HuH-7.5 (cell line): ENCODE measurements around the gene PPP5C.
"Not testable (repeated sequence)": the region's sequence is repeated elsewhere in the genome, so short reads cannot be mapped to it uniquely, and the experiment has no call there.

Experiments used
- DNase-seq: peaks from one replicate; pipeline ENCODE4 v3.0.0; 2011; ENCODE audit warnings: low spot score

PPP5C gene

DNA sequence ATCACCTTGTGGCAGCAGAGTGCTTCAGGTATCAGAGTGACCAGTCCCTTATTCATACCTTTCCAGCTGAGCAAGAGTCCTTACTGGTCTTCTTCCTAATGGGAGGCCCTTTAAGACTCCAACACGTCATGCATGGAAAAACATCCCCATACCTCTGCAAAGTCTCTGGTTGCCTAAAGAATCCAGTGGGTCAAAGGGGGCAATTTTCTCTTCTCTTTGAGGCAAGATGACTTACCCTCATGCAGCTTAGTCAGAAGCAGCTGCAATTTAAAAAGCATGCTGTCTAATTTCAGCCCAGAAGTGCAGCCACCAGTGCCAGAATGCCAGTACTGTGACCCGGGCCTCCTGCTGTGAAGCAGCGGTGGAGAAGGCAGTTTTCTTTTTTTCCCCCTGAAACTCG, 18.7 kb downstream of the PPP5C start:
- DNase-seq = no peak

DNA sequence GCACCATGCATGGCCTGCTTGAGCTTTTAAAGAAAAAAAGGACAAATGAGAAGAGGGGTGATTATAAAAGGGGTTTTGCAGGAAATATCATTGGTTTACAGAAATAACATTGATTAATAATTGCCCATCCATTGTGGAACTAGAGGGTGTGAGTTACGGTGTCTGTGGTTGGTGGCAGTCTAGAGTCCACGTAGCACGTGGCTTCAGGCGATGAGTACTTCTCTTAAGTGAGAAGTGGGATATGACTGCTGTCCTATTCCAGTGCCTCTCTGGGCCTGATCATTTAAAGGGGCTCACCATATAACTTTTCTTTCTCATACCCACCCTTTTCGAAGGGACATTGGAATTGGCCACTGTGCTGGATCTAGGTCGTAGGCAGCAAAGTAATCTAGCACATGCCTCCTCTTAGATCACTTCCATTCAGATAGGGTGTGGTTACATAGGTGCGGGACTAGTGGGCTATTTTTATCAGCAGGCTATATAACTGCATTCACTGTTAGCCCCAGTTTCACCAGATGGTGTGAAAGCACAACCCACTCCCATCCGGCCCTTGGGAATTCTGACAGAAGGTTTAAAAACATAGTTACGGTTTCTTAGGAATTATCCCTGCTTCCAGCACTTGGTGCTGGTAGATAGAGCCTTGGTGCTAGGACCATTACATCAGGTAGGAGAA, 19.9 kb downstream of the PPP5C start:
- DNase-seq = no peak

DNA sequence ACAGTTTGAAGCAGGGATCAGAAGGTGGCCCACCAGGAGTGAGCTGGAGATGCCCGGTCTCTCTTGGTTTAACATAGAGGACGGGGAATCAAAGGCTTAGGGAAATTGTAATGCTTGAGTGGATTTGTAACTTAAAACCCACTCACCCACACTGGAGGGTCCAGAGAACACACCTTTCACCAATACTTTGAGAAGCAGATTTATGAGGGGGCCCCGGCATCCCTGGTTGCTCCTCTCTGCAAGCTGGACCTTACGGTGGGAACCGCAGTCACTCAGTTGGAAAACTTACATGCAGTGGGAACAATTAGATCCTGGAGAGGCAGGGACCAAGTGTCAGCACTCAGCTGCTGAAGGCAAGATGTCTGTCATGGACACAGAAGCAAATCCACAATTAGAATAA, 20.5 kb downstream of the PPP5C start:
- no peak for DNase-seq

DNA sequence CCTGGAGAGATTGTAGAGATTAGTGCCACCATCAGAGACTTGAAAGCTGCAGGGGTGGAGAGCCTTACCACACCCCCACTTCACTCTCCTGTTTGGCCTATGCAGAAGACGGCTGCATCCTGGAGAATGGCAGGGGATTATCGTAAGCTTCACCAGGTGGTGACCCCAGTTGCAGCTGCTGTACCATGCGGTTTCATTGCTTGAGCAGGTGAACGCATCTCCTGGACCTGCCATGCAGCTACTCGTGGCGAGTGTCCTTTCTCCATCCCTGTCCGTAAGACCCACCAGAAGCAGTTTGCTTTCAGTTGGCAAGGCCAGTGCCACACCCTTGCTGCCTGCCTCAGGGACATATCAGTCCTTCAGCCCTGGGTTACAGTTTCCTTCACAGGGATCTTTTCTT, 21.2 kb downstream of the PPP5C start:
- no peak for DNase-seq

DNA sequence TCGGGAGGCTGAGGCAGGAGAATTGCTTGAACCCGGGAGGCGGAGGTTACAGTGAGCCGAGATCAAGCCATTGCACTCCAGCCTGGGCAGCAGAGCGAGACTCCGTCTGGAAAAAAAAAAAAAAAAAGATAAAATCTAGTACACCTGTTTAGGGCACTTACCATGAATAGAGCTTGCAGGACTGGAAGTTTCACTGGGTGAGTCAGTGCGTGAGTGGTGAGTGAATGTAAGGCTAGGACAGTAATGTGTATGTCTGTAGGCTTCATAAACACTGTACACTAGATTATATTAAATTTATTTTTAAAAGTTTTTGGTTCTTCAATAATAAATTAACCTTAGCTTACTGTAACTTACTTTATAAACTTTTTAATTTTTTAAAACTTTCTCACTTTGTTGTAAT, 22.9 kb downstream of the PPP5C start:
- no peak for DNase-seq

DNA sequence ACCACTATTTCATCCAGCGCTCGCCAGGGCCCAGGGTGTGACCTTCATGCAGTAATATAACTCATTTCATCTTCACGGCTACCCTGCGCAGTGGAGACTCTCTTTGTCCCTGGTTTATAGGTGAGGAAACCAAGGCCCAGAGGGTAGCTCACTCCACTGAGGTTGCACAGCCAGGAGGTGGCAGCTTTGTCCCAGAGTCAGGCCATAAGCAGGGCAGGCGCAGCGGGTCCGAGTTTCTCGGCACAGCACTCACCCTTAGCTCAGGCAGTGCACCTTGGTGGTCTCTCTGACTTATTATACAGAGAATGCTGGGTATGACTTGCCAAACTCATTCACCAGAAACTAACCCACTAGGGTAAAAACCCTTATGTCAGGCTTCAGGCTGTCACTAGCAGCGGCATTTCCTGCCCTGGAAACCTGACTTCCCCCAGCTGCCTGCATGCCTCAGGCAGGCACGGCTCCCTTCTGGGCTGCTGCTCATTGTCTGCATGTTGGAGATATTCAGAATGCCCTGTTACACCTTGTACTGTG, 24.5 kb downstream of the PPP5C start:
- DNase-seq = no peak

DNA sequence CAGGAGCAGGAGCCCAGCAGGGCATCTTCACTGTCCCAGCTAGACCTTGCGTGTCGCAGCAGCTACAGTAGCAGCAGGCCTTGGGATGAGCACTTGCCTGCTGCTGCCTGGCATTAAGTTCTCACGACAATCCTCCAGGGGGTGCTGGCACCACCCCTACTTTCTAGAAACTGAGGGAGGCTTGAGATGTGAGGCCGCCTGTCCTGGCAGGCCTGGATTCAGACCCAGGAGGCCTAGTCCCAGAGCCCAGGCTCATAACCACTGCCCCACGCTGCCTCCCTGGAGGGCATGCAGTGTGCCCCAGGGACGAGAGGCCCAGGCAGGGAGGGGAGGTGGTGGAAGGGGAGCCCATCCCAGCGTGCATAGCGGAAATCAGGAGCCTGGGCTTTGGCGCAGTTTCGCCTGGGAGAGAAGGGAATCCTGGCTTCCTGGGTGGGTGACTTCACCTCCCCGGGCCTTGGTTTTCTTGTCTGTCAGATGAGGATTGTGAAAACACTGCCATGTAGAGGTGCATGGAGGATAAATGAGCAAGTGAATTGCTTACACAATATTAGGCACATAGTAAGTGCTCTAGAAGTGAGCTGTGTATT, 26.1 kb downstream of the PPP5C start:
- DNase-seq = no peak

DNA sequence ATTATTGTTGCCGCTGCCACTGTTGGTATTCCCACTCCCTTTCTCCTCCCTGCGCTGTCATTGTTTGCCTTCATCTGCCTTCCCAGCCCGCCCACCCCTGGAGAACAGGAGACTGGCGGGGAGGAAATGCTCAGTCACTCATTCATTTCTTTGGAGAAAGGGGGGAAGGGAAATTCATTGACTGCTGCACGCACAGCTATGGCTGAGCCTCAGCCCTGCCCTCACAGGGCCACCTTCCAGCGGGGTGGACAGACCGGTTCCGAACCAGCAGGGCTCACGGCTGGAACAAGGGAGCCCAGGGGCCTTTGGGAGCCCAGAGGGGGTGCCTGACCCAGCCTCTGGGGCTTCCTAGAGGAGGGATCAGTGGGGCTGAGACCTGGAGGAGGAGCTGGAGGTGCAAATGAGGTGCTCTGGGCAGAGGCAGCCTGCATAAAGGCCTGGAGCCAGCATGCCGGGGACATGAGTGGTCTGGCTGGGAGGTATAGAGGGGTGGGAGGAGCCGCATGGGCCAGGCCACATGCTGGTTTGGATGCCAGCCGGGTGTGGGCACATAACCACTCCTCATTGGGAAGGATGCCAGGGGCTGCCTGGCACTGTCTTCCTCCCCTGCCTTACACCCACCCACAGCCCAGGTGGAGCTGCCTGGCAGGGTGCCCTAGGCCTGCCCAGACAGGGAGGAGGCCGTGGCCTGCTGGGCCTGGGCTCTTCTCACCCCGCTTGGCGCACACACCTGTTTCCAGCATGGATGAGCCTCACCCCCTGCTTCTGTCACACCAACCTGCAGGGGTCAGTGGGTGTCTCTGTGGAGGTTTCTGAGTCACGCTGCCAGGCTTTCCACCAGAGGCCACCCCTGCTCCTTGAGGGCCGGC, 26.8 kb downstream of the PPP5C start:
- DNase-seq = no peak

DNA sequence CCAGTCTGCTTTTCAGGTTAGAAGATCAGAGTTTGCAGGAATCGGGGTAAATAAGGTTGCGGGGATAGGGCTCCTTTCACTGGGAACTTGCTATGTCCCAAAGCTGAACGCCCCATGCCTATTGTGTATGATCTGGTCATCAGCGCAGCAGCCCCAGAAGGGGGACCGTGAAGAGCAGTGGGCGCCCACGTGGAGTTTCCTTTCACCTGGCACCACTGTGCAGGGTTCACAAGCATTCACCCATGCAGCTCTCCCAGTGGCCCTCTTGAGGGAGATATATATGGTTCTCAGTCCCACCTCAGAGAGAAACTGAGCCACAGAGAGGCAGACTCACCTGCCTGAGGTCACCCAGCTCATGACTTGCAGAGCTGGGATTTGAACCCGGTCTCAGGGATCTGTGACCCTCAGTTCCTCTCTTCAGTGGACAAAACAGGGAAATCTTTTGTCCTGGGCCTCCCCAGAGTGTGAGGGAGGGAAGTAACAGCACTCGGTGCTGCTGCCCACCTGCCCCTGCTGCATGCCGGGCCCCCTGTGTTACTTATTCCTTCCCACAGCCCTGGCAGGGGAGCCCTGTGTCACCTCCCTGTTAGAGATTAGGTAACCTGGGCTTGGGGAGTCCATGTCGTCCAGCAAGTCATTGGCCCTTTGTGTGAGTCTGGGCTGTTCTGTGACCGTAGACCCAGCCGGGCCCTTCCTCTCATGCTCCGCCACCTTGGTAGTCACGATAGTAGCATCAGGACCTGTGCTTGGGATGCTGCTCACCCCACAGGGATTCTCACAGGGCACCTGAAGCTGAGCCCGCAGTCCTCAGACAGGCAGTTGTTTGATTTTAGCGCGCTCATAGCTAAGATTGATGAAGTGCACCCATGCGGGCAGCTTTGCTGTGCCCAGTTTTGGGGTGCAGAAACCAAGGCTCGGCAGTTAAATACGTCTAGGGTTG, 27.9 kb downstream of the PPP5C start:
- no peak for DNase-seq

DNA sequence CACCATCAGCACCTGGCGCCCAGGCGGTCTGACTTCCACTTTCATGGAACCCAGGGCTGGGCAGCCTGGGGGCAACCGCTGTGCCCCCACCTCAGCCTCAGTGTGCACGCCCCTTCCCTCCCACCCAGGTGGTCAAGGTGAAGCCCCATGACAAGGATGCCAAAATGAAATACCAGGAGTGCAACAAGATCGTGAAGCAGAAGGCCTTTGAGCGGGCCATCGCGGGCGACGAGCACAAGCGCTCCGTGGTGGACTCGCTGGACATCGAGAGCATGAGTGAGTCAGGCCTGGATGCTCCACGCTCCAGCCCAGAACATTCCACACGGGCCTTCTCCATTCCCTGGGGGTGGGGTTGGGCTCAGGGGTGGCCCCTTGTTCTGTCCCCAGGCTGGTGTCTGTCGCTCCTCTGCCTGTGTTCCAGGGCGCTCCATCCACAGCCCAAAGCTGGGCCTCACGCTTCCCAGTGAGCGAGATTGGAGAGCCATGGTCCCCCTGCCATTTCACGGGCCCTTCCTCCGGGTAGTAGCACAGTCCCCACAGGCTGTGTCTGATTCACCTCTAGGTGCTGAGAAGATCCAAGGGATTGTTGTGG, 28.7 kb downstream of the PPP5C start:
- not testable (repeated sequence) for DNase-seq

DNA sequence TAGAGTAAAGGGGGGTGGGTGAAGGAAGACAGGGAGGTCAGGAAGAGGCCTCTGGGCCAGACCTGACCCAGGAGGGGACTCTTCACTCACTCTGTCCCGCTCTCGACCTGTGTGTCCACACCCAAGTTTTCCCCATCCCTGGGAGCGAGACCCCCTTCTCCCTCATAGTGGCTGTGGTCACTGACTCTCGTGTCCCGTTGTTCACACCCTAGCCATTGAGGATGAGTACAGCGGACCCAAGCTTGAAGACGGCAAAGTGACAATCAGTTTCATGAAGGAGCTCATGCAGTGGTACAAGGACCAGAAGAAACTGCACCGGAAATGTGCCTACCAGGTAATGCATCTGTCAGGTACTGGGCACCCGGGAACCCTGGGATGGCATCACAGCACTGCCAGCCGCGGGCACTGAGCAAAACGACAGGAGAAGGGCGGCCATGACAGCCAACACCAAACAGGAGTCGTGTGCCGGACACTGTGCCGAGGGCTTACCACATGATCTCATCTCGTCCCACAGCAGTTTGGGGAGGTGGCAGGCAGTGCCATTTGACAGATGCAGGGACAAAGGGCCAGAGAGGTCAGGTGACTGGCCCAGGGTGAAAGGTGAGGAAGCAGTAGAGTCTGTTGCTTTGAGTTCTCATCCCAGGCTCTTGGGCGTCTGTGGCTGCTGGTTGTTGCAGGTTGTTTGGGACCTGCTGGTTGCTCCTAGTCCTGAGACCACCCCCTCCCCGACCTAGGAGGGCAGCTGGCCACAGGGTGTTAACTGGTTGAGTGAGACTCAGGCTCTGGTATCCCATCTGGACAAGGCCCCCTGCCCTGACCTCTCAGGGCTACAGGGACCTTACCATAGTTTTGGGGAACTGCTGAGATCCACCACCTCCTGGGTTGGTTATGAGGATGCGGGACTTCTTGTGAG, 29.6 kb downstream of the PPP5C start:
- DNase-seq = no peak

DNA sequence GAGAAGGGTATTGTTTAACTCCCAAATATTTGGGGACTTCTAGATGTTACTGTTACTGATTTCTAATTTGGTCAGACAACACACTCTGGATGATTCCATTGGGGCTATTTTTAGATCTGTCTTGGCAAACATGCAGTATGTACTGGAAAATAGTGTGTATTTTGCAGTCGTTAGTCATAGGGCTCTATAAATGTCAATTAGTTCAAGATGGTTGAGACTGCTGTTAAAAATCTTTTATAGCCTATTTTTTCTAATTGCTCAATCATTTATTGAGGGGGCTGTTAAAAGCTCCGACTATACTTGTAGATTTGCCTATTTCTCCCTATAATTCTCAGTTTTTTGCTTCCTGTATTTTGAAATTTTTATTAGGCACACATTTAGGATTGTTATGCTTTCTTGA, 31.4 kb downstream of the PPP5C start:
- no peak for DNase-seq

DNA sequence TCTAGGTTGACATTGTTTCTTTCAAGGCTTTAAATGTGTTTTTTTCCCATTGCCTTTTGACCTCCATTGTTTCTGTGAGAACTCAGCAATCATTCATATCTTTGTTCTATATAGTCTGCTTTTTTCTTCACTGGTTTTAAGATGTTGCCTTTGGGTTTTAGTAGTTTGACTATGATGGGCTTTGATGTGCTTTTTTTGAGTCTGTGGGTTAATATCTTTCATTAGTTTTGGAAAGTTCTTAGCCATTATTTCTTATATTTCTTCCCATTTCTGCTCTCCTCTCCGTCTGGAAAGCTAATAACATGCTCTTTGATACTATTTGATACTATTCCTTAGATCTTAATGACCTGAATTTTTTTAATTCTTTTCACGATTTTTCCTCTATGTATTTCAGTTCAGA, 33.8 kb downstream of the PPP5C start:
- no peak for DNase-seq

DNA sequence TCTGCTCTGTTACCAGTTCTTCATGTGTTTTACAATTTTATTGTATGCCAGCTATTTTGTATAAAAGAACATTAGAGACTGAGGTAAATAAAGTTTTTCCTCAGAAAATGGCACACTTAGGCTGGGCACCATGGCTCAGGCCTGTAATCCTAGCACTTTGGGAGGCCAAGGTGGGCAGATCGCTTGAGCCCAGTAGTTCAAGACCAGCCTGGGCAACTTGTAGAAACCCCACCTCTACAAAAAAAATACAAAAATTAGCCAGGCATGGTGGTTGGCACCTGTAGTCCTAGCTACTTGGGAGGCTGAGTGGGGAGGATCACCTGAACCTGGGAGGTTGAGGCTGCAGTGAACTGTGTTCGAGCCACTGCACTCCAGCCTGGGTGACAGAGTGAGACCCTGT, 34.5 kb downstream of the PPP5C start:
- DNase-seq = no peak

DNA sequence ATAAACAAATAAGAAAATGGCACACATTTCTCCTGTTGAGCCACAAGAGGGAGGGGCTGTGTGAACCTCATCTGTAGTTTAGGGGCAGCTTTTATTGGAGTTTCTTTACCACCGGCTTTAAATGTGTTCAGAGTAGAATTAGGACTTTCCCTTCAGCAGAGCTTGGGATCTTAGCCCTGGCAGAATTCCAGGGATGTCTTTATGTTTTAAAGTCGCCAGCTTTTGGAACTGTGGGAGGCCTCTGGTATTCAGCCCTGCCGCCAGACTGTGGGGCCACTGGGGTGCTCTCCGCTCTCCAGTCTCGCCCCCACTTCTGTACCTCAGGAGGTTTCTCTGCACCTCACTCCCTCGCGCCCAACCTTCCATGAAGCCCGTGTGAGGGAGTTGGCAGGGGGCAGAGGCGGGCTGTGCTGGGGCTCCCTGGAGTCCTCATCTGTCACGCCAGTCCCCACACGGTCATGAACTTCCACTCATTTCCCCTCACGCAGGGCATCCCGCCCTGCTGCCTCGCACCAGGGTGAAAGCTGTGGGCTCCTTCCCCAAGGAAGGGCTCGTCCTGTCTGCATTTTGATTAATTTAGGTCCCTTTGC, 35.0 kb downstream of the PPP5C start:
- no peak for DNase-seq

DNA sequence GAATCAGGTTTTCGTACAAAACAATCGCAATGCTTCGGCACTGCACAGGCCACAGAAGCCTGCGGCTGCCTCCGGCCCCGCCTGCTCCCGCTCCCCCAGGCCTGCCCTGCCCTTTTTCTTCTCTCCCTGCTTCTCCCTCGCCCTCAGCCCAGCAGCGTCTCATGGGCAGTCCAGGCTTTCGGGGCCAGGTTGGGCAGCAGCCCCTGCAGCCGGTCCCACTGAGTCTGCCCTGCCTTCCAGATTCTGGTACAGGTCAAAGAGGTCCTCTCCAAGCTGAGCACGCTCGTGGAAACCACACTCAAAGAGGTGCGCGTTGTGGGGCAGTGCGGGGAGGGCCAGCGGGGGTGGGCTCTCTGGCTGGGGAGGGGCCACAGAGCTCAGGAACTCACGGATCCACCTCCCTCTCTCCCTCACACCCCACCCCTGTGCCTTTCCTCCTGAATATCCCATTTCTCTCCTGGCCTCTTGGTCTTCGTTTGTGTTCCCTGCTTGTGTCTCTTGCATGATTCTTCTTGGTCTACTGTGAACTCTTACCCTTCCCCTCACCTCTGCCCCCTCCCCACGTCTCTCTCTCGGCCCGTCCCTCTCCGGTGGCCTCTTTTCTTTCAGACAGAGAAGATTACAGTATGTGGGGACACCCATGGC, 36.4 kb downstream of the PPP5C start:
- DNase-seq = no peak

DNA sequence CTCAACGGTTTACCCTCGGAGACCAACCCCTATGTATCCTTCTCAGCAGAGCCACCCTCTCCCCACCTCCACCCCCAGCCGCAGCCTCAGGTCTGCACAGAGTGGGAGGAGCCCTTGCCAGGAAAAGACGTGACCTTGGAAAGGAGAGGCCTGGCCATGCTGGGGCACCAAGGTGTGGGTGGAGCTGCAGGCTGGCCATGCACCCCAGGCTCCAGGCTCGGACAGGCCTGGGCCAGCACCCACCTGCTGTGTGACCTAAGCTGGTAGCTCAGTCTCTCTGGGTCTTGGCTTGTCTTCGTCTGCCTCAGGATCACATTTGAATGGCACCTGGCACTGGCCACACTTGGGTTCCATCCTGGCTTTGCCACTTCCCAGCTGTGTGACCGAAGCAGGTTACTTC, 37.0 kb downstream of the PPP5C start:
- no peak for DNase-seq

DNA sequence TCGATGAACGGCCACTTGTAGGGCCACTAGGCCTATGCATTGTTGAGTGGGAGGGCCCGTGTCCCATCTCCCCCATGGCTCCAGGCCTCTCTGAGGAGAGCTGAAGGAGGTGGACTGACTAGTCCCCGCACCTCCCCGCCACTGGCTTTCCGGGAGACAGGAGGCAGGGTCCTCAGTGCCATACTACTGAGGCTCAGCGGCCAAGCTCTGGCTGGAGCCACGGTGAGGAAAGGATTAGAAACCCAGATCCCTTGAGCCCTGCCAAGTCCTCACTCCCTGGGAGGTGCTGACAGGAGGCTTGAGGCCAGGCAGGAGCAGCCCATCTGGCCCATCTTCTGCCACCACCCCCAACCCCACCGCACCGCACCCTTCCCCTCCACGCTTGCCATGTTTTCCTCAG, 37.5 kb downstream of the PPP5C start:
- DNase-seq = no peak

DNA sequence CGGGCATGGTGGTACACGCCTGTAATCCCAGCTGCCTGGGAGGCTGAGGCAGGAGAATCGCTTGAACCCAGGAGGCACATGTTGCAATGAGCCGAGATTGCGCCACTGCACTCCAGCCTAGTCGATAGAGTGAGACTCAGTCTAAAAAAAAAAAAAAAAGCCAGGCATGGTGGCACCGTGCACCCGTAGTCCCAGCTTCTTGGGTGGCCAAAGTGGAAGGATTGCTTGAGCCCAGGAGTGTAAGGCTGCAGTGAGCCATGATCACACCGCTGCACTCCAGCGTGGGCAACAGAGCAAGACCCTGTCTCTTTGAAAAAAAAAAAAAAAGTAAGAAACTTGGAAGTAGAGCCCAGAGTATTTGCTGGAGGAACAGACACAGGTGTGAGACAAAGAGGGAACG, 38.7 kb downstream of the PPP5C start:
- no peak for DNase-seq

DNA sequence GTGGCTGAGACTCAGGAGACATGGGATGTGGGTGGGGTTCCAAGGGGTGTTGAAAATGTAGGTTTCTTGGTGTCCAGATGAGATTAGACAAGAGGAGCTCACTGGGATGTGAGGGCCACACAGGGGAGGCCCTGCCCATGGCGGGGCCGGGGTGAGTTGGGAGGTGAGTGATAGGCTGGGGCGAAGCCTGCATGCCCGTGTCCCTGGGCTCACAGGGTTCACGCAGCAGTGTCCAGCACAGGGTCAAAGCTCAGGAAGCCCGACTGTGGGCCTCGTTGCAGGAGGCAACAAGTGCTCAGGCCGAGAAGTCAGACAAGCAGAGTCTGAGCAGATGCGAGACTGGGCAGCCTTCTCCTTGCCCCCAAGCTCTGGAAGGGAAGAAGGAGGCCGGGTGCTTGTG, 39.3 kb downstream of the PPP5C start:
- DNase-seq = no peak
